Activated CD8-positive, alpha-beta T cell treated with anti-CD3 and anti-CD28 coated beads, Interleukin-2, amount 10 ng/mL, durations not matched to agents 7 days and 5 days (primary cell): ENCODE data around the gene CPXM2. TPM values are rescaled to one million over a fixed set of nuclear protein-coding genes. Genes with fewer than 3 reads are reported as not detected.

Experiments
- ATAC-seq: fragments of 150-1000 bp; cut with Tn5 transposase; one replicate; pipeline ENCODE4 v1.10.0; 2021; ENCODE audit warnings: moderate library complexity
- CTCF ChIA-PET: fragments of 350-600 bp; sonication (Branson Sonifier 250); formaldehyde crosslinking; loops from one replicate; lab custom pipeline; 2021; ENCODE audit warnings: antibody characterized with exemption; lab: Charles Lee
- POLR2A ChIA-PET: fragments of 350-600 bp; sonication (Branson Sonifier 250); formaldehyde crosslinking; loops from one replicate; lab custom pipeline; 2021; ENCODE audit warnings: antibody characterized with exemption; lab: Charles Lee
- DNase-seq: peaks from one replicate; pipeline ENCODE4 v3.0.0-alpha.2; 2020
- H3K27ac Mint-ChIP-seq: one replicate; pipeline ENCODE4 v1.8.0; 2021; ENCODE audit warnings: mild to moderate bottlenecking, mixed read lengths
- H3K27me3 Mint-ChIP-seq: one replicate; pipeline ENCODE4 v1.8.0; 2021; ENCODE audit warnings: low read depth, mixed read lengths
- H3K36me3 Mint-ChIP-seq: one replicate; pipeline ENCODE4 v1.8.0; 2021; ENCODE audit warnings: low read depth, mixed read lengths
- H3K4me1 Mint-ChIP-seq: one replicate; pipeline ENCODE4 v1.8.0; 2021; ENCODE audit warnings: low read depth, mixed read lengths
- H3K4me3 Mint-ChIP-seq: one replicate; pipeline ENCODE4 v1.8.0; 2021; ENCODE audit warnings: mild to moderate bottlenecking, mixed read lengths
- H3K9me3 Mint-ChIP-seq: one replicate; pipeline ENCODE4 v1.8.0; 2022; ENCODE audit warnings: mixed read lengths; ENCODE audit not compliant: insufficient read depth
- total RNA-seq, 2 experiments: library from RNA; stranded (reverse); gene quantifications; one replicate each; pipeline ENCODE4 v1.2.3, GENCODE V29; 2021

Gene CPXM2
- total RNA-seq, 2 experiments from 2014 or later = not detected

DNA sequence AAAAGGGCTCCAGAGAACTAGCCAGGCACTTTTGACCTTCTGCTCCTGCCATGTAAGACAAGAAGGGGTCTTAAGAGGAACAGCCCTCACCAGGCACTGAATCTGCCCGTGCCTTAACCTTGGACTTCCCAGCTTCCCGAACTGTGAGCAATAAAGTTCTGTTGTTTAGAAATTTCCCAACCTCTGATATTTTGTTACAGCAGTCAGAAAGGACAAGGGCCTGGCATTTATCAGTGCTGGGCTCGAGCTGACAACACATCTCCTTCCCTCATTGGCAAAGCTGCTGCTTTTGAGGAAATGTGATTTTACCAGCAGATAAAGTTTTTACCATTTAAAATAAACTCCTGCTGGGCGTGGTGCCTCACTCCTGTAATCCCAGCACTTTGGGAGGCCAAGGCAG, 122.0 kb downstream of the CPXM2 start:
- no peaks in the 10 kb centered on the region for H3K9me3 Mint-ChIP-seq
- peaks cover 4% of the 10 kb centered on the region for H3K36me3 Mint-ChIP-seq
- H3K27ac Mint-ChIP-seq = no peak overlapping the region
- no peak for DNase-seq
- ATAC-seq = no peak
- peaks cover 3% of the 10 kb centered on the region for H3K27me3 Mint-ChIP-seq
- no peak overlapping the region for H3K4me3 Mint-ChIP-seq
- ChIA-PET CTCF (no interaction called here), POLR2A (no interaction called here)
- no peaks in the 10 kb centered on the region for H3K4me1 Mint-ChIP-seq

DNA sequence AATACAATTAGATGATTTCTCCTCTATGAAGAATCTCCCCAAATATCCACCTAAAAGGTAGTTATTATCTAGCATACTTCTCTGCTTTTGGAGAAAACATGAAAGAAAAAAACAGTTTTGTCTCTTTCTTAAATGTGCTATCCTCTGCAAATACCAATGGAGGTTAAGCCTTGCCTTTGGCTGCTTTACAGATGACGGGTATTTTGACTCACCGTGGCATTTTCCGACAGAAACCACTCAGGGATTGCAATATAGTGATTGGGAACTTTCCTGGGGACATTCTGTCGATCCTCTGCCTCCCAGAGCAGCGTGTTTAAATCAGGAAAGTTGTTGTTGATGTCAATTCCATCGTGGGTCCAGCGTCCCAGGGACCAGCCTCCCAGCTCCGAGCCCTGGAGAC, 124.8 kb downstream of the CPXM2 start:
- ChIA-PET CTCF (no interaction called here), POLR2A (no interaction called here)
- peaks cover 3% of the 10 kb centered on the region for H3K27me3 Mint-ChIP-seq
- no peak overlapping the region for H3K4me3 Mint-ChIP-seq
- no peak overlapping the region for H3K27ac Mint-ChIP-seq
- DNase-seq (no peak), ATAC-seq (no peak)
- no peaks in the 10 kb centered on the region for H3K4me1 Mint-ChIP-seq
- no peaks in the 10 kb centered on the region for H3K36me3 Mint-ChIP-seq
- no peaks in the 10 kb centered on the region for H3K9me3 Mint-ChIP-seq

DNA sequence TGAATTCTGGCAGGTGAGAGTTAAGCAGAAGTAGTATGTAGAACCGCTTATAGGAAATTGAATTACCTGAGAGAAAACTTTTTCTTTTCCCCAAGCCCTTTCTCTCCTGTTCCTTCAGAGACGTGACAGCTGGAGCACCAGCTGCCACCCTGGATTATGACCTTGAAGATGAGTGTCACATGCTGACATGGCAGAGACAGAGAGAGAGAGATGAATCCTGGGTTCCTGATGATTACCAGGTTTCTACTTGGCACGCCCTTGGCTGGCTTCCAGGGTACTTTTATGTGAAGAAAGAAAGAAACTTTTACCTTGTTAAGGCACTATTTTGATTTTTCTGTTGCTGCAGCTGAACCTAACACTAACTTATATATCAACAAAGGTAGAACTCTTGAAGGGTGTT, 125.6 kb downstream of the CPXM2 start:
- Mint-ChIP-seq H3K36me3 (no peaks in the 10 kb centered on the region), H3K4me3 (no peak overlapping the region), H3K27ac (no peak overlapping the region), H3K27me3 (peaks cover 3% of the 10 kb centered on the region), H3K4me1 (no peaks in the 10 kb centered on the region), H3K9me3 (no peaks in the 10 kb centered on the region)
- DNase-seq (no peak), ATAC-seq (no peak)
- ChIA-PET POLR2A (no interaction called here), CTCF (no interaction called here)

DNA sequence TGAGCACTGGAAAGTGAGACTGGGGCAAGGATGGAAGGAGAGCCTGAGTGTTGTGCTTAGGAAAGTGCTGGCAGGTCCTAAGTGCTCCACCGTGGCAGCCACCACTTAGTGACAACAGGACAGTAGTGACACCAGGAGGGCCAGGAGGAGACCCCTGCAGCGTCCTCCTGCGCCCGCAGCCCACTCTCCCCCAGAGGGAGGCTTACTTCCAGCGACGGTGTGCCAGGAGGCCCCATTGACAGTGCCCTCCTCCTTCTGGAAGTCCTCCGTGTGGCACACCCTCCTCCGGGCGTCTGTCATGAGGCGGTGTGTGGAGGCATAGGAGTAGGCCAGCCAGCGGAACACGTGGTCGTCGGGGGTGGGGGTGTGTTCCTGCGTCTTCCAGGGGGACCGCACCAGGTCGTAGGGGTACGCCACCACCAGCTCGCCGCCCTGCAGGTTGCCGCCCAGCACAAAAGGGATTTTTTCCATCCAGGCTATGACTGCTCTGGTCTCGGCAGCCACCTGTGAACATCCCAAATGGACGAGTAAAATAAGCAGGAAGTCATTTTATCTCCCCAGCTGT, 129.9 kb downstream of the CPXM2 start:
- Mint-ChIP-seq H3K27me3 (no peaks in the 10 kb centered on the region), H3K4me1 (no peaks in the 10 kb centered on the region), H3K9me3 (no peaks in the 10 kb centered on the region), H3K27ac (no peak overlapping the region), H3K36me3 (no peaks in the 10 kb centered on the region), H3K4me3 (no peak overlapping the region)
- ChIA-PET POLR2A (no interaction called here), CTCF (no interaction called here)
- DNase-seq (no peak), ATAC-seq (no peak)

DNA sequence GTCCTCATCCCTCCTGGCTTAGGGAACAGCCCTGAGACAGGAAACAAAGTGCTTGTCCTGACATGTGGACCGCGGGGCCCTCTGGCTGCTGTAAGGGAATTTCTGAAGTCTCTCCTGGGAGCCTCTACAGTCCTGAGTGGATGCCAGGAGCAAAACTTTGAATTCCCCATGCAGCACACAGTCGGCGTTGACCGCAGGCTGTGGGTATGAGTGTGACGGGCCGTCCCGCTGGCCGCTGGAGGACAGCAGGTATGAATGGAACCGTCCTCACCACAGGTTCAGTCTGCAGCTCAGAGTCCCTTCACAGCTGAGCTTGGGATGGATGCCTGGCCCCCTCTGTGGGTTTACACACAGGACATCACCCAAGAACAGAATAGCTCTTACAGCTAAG, 130.6 kb downstream of the CPXM2 start:
- H3K4me3 Mint-ChIP-seq = no peak overlapping the region

DNA sequence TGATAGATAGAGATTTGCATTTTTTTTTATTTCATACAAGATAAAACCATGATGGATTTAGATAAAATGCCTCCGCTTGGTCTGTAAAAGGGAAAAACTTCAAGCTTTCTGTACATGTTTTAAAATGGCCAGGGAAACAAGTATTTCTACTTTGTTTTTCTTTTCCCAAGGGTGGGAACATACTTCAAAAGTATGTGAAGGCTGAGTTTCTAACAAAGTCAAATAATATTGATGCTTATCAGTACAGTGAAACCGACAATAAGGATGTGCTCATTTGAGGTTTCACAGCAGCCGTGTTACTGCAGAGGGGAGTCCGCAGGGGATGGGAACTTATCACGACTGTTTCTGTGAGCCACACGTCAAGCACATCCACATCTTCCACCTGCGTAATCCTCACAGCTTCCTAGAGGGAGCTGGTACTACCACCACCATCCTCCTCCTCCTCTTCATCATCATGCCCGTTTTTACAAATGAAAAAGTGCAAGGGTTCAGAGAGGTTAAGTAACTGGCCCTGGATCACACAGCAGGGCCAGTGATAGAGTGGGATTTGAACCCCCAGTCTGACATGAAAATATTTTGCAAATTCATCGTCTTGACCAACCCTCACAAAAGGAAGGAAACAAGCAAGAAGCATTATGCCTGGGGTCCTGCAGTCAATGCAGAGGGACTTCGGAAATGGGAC, 131.1 kb downstream of the CPXM2 start:
- no peak overlapping the region for H3K4me3 Mint-ChIP-seq
- H3K27ac Mint-ChIP-seq = no peak overlapping the region
- no peaks in the 10 kb centered on the region for H3K27me3 Mint-ChIP-seq
- H3K4me1 Mint-ChIP-seq = no peaks in the 10 kb centered on the region
- ChIA-PET CTCF (no interaction called here), POLR2A (no interaction called here)
- DNase-seq (no peak), ATAC-seq (no peak)
- no peaks in the 10 kb centered on the region for H3K9me3 Mint-ChIP-seq
- no peaks in the 10 kb centered on the region for H3K36me3 Mint-ChIP-seq

More for the DNA sequence above, 130.6 kb downstream of the CPXM2 start:
- no peaks in the 10 kb centered on the region for H3K4me1 Mint-ChIP-seq
- no peaks in the 10 kb centered on the region for H3K27me3 Mint-ChIP-seq
- POLR2A ChIA-PET = no interaction called here
- CTCF ChIA-PET = no interaction called here
- no peaks in the 10 kb centered on the region for H3K36me3 Mint-ChIP-seq
- no peak for DNase-seq
- no peak overlapping the region for H3K27ac Mint-ChIP-seq
- H3K9me3 Mint-ChIP-seq = no peaks in the 10 kb centered on the region
- no peak for ATAC-seq

DNA sequence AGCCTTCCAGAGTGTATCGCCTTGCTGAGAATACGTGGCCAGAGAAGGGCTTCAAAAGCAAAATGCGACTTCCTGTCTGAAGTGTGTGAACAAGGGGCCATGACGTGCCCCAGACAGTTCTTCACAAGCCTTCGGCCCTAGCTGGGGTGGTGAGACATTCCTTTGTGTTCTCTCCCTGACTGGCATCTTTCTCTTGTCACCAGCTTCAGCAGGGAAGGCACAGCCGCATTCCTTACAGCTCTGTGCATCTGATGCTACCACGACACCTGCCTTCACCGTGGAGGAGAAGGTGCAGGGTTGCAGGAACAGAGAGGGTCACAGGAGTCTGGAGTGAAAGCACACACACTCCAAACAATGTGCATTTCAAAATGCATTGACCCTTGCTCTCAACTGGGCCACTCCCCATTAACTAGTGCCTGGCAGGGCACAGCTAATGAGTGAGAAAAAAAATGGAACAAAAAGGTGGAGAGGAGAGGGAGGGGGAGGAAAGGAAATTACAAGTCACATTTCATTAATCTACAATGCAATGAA, 132.0 kb downstream of the CPXM2 start:
- ATAC-seq = no peak
- Mint-ChIP-seq H3K27ac (no peak overlapping the region), H3K4me1 (no peaks in the 10 kb centered on the region), H3K36me3 (no peaks in the 10 kb centered on the region), H3K4me3 (no peak overlapping the region), H3K27me3 (no peaks in the 10 kb centered on the region), H3K9me3 (no peaks in the 10 kb centered on the region)
- ChIA-PET CTCF (no interaction called here), POLR2A (no interaction called here)
- DNase-seq = no peak

DNA sequence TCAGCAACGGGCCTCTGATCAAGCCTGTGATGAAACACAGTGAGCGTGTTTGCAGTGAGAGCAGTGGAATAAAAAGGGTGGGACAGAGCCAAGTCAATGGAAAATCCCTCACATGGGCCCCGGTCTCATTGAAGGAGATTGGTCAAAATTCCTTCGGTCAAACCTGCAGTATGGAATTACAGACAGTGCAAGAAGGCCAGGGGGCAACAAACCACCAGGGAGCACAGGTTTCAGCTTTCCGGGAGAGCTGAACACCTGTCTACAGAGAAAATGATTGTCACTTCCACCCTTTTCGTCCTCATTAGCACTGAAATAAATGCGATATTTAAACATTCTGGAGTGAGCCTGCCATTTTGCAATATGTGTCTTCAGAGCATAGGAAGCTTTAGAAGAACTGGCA, 132.6 kb downstream of the CPXM2 start:
- DNase-seq (no peak), ATAC-seq (no peak)
- Mint-ChIP-seq H3K4me1 (no peaks in the 10 kb centered on the region), H3K36me3 (no peaks in the 10 kb centered on the region), H3K27ac (no peak overlapping the region), H3K9me3 (no peaks in the 10 kb centered on the region), H3K4me3 (no peak overlapping the region), H3K27me3 (no peaks in the 10 kb centered on the region)
- ChIA-PET POLR2A (no interaction called here), CTCF (no interaction called here)

DNA sequence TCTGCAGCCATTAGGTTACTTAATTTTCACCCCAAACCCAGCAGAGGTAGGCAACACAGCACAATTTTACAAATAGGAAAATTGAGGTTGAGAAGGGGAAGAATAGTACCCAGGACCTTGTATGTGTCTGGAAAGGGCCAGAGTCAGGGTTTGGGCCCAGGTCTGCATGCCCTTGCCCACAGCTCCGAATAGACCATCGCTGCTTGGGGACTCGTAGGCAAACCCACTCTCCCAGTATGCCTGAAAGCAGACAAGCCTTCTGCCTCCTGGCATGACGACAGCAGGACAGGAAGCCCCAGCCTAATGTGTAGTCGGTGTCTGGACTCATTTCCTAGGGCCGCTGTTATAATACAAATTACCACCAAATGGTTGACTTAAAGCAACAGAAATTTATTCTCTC, 133.8 kb downstream of the CPXM2 start:
- Mint-ChIP-seq H3K36me3 (no peaks in the 10 kb centered on the region), H3K9me3 (no peaks in the 10 kb centered on the region), H3K4me1 (no peaks in the 10 kb centered on the region), H3K27me3 (peaks cover 1% of the 10 kb centered on the region), H3K27ac (no peak overlapping the region), H3K4me3 (no peak overlapping the region)
- CTCF ChIA-PET = no interaction called here
- ATAC-seq (no peak), DNase-seq (no peak)
- POLR2A ChIA-PET = no interaction called here

DNA sequence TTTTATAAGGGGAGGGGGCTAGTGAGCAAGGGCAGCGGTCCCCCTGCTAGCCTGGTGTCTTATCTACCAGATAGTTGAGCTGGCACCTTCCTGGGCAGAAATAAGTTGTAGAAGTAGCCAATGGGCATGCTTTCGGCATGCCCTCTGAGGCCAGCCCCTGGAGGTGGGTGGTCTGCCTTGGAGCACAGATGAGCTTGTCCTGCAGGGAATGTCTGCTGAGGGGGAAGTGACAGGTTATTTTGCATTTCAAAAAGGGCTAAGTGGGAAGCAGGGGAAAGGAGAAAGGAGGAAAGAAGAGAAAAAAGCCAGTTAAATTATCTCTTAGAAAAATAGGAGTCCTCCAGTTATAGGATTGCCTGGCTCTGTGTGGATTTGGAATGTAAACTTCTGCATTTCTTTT, 136.5 kb downstream of the CPXM2 start:
- Mint-ChIP-seq H3K27me3 (peaks cover 1% of the 10 kb centered on the region), H3K4me3 (no peak overlapping the region), H3K36me3 (no peaks in the 10 kb centered on the region), H3K27ac (no peak overlapping the region), H3K9me3 (no peaks in the 10 kb centered on the region), H3K4me1 (no peaks in the 10 kb centered on the region)
- POLR2A ChIA-PET = no interaction called here
- no peak for DNase-seq
- ATAC-seq = no peak
- CTCF ChIA-PET = no interaction called here

DNA sequence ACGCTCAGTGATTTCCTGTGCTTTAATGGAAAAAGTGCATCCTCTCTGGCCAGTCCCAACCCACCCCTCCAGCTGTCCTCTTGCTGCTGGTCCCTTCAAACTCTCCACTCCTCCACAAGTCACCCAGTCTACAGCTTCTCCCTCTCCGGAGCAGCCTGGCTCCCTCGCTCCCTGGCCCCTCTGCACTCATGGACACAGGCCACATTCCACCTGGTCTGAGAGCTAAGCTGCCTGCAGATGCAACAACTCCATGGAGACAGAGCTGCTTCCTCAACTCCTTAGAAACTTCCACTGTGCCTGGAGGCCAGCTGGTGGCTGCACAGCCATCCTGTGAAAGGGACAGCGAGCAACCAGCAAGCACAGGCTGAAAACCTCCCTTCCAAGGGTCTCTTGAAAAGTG, 137.5 kb downstream of the CPXM2 start:
- H3K9me3 Mint-ChIP-seq = no peaks in the 10 kb centered on the region
- H3K4me1 Mint-ChIP-seq = no peaks in the 10 kb centered on the region
- ChIA-PET POLR2A (no interaction called here), CTCF (no interaction called here)
- H3K4me3 Mint-ChIP-seq = no peak overlapping the region
- no peaks in the 10 kb centered on the region for H3K36me3 Mint-ChIP-seq
- H3K27me3 Mint-ChIP-seq = peaks cover 1% of the 10 kb centered on the region
- no peak overlapping the region for H3K27ac Mint-ChIP-seq
- DNase-seq = no peak
- no peak for ATAC-seq

DNA sequence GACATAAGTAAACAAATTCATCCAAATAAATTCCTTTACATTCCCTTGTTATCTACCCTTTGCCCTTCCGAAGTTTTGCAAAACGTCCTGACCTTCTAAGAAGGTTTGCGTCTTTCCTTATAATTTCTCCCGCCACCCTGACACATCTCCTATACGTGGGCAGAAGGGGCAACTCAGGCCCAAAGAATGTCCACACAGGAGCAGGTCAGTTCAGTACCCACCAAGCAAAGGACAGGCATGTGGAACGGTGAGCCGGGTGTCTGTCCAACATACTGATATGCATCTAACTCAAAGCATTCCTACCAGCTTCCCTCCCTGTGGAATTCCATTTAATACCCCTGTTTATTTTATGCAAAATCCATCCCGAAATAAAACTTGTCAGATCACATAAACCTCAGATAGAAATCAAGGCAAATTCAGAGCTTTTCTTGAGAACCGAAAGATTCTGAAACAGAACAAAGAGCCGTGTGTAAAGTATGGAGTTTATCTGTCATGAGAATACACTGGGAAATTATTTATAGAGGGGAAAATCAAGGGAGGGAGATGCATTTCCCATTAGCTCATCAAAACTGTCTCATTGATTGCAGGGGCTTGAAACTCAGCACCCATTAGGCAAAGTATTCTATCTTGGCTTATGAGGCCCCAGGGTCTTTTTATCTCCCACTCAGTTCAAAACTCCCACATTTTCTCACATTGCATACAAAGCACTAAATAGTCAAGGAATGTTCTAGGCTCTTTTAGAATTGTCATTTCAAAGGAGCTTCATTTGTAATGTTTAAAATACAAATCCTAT, 140.1 kb downstream of the CPXM2 start:
- DNase-seq = no peak
- no peak for ATAC-seq
- no peak overlapping the region for H3K4me3 Mint-ChIP-seq
- H3K9me3 Mint-ChIP-seq = no peaks in the 10 kb centered on the region
- no peaks in the 10 kb centered on the region for H3K4me1 Mint-ChIP-seq
- no peaks in the 10 kb centered on the region for H3K36me3 Mint-ChIP-seq
- H3K27ac Mint-ChIP-seq = no peak overlapping the region
- CTCF ChIA-PET = no interaction called here
- H3K27me3 Mint-ChIP-seq = peaks cover 1% of the 10 kb centered on the region
- POLR2A ChIA-PET = no interaction called here
